ENCODE measurements around the gene XYLT1. TPM values are rescaled to one million over a fixed set of nuclear protein-coding genes. Genes with fewer than 3 reads are reported as not detected.
A peak's percentile ranks its signal among the peaks of the same experiment; 100 is the strongest.

Gene XYLT1

GRCh38 chr16:17053536-17054160, 417.1 kb downstream of the XYLT1 start:
- H3K79me1 ChIP-seq (ENCODE audit: low read length) = no peaks in the 10 kb centered on the region
- H3K4me3 ChIP-seq (ENCODE audit: low read length) = no peak overlapping the region
- no peak overlapping the region for H4K5ac ChIP-seq (ENCODE audit: low read length)
- no peak overlapping the region for H2AK5ac ChIP-seq (ENCODE audit: low read length)
- DNase-seq = peak; percentile 23
- no peak overlapping the region for H4K8ac ChIP-seq (ENCODE audit: low read depth, low read length)
- no peak overlapping the region for H3K4me2 ChIP-seq (ENCODE audit: low read length)
- H2BK15ac ChIP-seq (replicated peaks; ENCODE audit: low read depth) = no peak overlapping the region
- H3K56ac ChIP-seq (ENCODE audit: low read length) = no peak overlapping the region
- H2BK5ac ChIP-seq (ENCODE audit: low read length) = no peak overlapping the region
- no peak overlapping the region for H3K27ac ChIP-seq (ENCODE audit: low read depth, low read length)
- no peaks in the 10 kb centered on the region for H3K4me1 ChIP-seq (ENCODE audit: control insufficient read depth, low read depth, low read length)
- H3K9ac ChIP-seq (ENCODE audit: low read length) = no peak overlapping the region
- H3K23ac ChIP-seq (ENCODE audit: low read length) = no peak overlapping the region
- no CpG with 5 or more reads among the region's 4 CpGs for WGBS (ENCODE audit: extremely low coverage, insufficient coverage, low lambda C conversion rate)
- H2BK120ac ChIP-seq (ENCODE audit: low read depth, low read length) = no peak overlapping the region
- no peaks in the 10 kb centered on the region for H3K27me3 ChIP-seq (ENCODE audit: insufficient read depth, low read length, poor library complexity)
- no peak overlapping the region for H3K4ac ChIP-seq (ENCODE audit: low read depth, low read length)
- H3K36me3 ChIP-seq (ENCODE audit: control insufficient read depth, insufficient read depth, low read length) = no peaks in the 10 kb centered on the region
- H3K79me2 ChIP-seq (ENCODE audit: control insufficient read depth, insufficient read depth, low read length) = no peaks in the 10 kb centered on the region
- H3K18ac ChIP-seq (ENCODE audit: low read length) = no peak overlapping the region

Small RNA genes within 50 kb of the gene (small RNA-seq; reads per million reads assigned to genes)
- not detected for gene AC109446.1 (ENCODE audit: insufficient read depth)
